GM18867 (cell line): ENCODE measurements around the gene LYST.
"Not testable (repeated sequence)": the region's sequence is repeated elsewhere in the genome, so short reads cannot be mapped to it uniquely, and the experiment has no call there.

Experiments
- ATAC-seq: cut with Tn5 transposase; IDR thresholded peaks from one replicate; pipeline ENCODE4 v1.9.1; 2021; ENCODE audit warnings: mild to moderate bottlenecking, moderate library complexity; ENCODE audit not compliant: unreplicated experiment

LYST gene, protein sequence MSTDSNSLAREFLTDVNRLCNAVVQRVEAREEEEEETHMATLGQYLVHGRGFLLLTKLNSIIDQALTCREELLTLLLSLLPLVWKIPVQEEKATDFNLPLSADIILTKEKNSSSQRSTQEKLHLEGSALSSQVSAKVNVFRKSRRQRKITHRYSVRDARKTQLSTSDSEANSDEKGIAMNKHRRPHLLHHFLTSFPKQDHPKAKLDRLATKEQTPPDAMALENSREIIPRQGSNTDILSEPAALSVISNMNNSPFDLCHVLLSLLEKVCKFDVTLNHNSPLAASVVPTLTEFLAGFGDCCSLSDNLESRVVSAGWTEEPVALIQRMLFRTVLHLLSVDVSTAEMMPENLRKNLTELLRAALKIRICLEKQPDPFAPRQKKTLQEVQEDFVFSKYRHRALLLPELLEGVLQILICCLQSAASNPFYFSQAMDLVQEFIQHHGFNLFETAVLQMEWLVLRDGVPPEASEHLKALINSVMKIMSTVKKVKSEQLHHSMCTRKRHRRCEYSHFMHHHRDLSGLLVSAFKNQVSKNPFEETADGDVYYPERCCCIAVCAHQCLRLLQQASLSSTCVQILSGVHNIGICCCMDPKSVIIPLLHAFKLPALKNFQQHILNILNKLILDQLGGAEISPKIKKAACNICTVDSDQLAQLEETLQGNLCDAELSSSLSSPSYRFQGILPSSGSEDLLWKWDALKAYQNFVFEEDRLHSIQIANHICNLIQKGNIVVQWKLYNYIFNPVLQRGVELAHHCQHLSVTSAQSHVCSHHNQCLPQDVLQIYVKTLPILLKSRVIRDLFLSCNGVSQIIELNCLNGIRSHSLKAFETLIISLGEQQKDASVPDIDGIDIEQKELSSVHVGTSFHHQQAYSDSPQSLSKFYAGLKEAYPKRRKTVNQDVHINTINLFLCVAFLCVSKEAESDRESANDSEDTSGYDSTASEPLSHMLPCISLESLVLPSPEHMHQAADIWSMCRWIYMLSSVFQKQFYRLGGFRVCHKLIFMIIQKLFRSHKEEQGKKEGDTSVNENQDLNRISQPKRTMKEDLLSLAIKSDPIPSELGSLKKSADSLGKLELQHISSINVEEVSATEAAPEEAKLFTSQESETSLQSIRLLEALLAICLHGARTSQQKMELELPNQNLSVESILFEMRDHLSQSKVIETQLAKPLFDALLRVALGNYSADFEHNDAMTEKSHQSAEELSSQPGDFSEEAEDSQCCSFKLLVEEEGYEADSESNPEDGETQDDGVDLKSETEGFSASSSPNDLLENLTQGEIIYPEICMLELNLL (N-terminal part only)

DNA sequence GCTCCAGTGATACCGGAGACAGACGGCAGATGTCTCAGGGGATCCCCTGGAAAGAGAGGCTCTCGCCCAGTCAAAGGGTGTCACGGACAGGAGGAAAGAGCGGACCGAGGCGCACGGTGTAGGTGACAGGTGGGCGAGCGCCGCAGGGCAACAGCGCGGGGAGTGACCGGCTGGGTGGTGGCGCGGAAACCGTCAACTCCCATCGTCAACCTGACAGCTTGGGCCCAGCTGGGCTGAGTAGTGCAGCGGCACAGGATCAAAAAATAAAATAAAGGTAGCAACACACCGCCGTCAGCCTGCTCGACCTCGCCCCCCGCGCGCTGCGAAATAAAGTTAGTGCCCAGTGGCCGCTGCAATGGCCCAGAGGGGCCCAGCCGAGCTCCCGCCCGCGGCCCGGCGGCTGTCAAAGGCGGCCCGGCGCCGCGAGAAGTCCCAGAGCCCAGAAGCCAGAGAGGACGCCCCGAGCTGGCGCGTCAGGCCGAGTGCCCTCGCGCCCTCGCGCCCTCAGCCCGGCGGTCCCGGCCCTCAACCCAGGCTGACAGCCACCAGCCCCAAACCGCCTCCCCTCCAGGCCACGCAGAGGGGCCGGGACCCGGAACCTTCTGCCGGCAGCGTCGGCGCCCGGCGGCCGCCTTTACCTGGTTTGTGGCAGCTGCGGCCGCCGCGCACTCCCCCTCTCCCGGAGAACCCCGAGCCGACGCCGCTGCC lies at the start of gene LYST:
LYST (minus strand) TSS at position 702 of the 708 bp plus-strand sequence. CDS start 36,489 bp downstream, outside the sequence.
- ATAC-seq: peak; percentile 58

DNA sequence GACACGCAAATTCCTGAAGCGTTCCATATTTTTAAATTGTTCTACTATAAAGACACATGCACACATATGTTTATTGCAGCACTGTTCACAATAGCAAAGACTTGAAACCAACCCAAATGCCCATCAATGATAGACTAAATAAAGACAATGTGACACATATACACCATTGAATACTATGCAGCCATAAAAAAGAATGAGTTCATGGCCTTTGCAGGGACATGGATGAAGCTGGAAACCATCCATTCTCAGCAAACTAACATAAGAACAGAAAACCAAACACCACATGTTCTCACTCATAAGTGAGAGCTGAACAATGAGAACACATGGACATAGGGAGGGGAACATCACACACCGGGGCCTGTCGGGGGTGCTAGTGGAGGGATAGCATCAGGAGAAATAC lies 48.8 kb upstream of the LYST start:
- ATAC-seq: not testable (repeated sequence)

DNA sequence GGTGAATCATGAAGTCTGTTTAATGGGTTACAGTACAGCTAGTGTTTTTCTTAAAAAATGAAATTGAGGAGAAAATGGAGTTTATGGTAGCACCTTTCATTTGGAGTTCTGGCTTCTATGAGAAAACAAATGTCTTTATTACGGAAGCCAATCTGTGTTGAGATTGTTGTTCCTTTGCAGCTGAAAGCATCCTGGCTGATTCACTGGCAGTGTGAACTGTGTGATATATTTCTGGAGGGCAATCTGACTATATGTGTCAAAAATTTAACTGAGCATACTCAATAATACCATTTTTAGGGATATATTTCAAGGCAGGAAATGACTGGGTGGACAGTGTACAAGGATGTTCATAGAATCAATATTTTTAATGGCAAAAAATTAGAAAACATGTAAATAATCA lies 46.6 kb upstream of the LYST start:
- no peak for ATAC-seq

DNA sequence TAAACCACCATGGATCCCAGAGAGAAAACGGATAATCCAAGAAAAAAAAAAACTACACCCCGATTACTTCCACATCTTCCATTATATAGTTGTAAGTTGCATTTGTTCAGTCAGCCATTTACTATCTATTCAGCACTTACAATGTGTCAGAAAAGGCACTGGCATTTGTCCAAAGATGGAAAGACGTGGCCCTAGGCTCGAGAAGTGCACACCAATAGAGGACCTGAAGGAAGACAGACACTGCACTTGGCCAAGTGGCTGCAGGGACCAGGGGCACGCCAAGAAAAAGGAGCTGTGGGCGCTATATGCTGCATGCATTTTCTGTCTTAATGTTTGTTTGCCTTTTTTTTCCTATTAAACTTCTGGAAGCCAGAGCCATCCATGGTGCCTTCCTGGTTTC lies 45.2 kb upstream of the LYST start:
- ATAC-seq: no peak

DNA sequence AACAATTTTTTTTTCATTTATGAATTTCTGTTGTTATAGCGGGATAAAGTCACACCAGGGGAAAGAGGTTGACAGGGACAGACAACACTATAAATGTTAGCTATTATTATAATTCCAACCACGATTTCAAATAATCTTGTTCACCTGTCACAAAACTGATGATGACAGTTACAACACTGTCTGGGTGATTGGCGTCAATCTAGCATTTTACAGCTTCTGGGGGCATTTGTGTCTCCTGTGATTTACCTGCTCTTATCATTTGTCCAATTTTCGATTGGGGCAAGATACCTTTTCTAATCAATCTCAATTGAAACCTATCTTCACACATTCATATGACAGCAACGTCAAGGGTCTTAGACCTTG lies 44.6 kb upstream of the LYST start:
- ATAC-seq: no peak

DNA sequence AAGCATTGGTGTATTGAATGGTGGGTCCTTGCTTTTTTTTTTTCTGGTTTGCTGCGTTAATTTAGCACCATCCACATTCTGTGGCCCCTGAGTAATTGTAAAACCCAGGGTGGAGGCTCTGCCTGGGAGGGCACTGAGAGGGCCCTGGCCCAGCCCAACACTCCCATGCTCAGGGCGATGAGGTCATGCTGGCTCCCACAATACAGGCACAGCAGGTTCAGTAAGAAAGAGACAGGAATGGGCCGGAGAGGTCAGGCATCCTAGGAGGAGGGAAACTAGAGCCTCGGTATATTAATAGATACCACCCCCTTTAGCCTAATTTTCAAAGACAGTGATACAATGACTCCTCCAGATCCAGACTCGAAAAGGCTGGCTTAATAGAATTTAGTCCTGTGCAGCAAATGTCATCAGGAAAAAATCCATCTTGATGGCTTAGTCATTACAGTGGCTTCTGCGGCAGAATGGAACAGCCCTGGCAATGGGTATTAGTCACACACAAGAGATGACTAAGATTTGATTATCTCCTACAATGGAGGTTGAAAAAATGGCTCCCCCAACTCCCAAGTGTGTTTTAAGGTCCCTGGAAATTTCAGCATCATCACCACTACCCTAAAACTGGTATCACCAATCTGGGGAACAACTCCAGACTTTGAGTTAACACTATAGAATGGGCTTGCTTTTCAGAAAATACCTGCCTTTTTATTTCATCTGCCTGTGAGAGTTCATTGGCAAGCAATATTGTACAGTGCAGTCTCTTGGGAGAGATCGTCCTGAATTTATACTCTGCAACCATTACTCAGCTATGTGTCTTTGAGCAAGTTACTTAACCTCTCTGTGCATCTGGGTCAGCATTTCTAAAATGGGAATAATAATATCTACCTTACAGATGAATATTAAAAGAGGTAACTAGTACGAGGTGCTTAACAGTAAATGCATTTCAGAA lies 43.9 kb upstream of the LYST start:
- no peak for ATAC-seq

DNA sequence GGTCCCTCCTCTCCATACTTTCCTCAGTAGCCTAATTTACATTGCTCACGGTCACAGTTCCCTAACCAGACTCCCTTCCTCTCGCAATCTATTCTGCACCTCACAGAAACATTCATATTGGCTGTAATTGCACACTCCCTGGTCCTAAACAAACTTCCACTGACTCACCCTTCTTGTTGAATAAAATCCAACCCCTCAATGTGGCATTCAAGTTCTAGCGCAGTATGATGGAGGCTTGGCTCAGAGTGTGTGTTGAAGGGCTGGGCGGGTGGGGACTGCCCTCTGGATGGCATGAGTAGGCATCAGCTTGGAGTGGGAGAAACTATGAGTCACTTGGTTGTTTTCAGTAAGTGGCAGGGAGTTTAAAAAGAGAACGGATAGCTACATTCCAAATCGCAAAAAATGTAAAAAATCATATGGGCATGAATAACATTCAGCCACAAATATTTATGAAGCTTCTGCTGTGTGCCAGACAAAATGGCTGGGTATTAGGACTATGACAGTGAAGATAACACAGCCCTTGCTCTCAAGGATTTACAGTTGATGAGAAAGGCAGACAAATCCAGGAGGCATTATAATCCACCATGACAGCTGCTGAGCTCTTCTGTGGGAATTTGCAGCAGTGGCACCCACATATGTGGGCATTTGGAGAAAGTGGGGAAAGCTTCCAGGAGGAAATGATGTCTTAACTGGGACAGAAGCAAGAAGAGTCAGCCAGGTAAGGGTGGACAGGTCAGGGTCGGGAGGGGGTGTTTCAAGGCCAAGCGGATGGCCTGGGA lies 42.2 kb upstream of the LYST start:
- ATAC-seq: no peak

DNA sequence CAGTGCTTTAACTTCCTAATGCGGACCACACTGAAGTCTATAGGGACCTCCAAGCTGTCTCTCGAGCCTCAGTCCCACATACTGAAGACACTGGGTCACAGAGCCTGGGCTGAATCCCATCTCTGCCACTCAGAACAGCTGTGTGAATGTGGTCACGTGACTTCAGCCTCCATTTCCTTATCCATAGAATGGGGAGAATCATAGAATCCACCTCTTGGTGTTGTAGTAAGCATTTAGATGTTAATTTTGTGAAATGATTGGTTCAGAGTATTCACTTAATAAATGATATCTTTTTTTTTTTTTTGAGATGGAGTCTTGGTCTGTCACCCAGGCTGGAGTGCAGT lies 41.2 kb upstream of the LYST start:
- no peak for ATAC-seq

DNA sequence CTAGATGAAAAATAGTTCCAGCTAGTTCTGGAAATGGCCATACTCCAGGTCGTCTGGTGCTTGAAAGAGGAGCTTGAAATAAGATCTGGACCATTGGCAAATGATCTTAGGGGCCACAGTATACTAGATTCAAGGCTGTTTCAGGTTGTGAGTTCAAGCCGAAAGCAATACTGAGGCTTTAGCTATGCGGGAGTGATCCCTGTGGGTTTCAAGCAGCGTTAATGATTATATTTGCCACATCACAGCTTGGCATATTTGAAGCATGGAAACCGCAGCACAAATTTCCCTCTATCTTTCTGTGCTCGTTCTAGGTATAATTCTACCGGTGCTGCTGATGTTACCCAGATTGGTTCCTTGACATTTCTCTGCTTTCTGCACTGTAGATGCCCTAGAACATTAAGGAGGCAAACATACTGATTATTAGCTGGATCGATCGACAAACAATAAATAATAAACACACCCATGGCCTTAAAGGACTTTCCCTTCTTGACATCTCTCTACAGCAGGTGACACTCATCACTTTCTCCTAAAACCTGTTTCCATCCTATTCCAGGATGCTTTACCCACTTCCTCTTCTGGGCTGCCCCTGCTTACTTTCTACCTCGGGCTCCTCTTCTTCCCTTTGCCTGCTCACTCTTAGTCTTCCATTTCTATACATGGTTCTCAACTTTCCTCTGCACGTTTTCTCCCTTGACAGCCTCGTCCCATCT lies 40.6 kb upstream of the LYST start:
- no peak for ATAC-seq

DNA sequence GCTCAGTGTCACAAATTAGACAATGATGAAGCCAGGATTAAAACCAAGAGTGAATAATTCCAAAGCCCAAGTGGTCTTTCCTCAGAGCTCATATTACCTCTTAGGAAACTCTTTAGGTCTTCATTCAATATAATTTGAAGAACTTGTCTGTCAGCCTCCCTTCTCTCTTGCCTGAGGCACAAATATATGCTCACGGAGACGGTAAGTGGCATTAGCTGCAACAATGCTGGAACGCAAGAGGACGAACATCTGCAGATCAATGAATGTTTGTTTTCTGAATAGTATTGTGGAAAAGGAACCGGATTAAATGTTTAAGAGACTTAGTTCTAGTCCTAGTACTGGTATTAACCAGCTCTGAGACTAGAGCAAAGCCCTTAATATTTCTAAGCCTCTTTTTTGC lies 39.7 kb upstream of the LYST start:
- no peak for ATAC-seq

DNA sequence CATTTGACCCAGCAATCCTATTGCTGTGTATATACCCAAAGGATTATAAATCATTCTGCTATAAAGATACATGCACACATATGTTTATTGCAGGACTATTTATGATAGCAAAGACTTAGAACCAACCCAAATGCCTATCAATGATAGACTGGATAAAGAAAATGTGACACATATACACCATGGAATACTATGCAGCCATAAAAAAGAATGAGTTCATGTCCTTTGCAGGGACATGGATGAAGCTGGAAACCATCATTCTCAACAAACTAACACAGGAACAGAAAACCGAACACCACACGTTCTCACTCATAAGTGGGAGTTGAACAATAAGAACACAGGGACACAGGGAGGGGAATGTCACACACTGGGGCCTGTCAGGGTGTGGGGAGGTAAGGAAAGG lies 37.1 kb upstream of the LYST start:
- ATAC-seq: not testable (repeated sequence)

DNA sequence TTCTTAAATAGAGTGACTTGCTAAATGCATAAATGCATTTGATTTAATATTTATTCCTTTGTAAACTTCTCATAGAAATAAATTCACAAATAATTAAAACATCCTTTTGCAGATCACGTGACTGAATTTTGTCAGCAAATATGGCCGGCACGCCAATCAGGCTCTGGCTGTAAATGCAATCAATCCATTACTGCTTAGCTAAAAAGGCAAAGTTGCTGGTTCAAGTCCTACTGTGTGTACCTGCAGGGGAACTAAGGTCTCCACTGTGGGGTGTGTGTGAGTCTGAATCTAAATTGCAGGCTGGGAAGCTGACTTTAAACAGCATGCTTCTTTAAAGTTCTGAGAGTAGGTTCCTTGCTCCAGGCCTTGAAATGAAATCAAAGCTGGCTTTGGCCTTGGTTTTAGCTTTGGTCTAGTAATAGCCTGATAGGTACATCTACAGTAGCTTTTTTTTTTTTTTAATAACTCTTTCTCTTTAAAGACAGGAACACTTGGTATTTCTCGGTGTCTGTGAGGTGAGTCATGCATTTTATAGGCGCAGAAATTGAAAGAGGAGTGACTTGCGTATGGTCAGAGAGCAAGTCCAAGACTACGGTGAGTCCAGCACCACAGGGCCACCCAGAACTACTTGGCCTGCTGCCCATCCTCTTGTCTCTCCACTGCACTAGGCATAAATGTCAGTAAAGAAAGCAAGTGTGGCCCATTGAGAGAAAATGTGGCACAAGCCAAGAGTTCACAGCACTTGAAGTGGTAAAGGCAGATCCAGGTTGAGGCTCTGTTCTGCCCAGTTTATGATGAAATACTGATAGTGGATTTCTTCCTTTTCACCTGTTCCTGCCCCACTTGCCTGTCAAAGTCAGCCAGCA lies 36.2 kb upstream of the LYST start:
- no peak for ATAC-seq

DNA sequence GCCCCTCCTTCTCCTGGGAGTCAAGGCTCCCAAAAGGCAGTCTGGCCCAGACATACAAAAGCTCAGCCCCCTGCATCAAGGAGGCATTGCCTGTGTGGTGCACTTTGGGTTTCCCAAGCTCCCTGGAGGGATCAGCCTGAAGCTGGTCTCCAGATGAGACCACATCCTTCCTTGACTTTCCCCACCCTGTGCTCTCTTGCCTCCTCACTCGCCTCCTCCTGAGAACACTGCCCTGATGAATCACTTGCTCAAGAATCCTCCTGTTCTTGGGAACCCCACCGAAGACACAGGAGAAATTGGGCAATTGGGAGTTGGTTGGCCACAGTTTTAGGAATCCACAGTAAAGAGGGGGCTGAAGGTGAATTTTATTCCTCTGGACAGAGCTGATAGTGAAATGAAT lies 34.8 kb upstream of the LYST start:
- no peak for ATAC-seq

DNA sequence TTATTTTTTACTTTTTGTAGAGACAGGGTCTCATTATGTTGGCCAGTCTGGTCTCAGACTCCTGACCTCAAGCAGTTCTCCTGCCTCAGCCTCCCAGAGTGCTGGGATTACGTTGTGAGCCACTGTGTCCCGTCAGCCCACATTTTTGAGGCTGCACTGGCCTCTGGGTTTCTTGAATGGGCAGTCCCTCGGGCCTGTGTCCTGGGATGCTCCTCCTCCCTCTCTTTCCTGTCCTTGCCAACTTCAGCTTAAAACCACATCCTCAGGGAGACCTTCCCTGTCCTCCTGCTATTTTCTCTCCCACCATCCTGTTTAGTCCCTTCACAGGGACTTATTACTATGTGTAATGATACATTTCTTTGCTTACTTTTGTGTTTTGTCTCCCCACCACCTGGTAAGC lies 31.4 kb upstream of the LYST start:
- ATAC-seq: no peak

DNA sequence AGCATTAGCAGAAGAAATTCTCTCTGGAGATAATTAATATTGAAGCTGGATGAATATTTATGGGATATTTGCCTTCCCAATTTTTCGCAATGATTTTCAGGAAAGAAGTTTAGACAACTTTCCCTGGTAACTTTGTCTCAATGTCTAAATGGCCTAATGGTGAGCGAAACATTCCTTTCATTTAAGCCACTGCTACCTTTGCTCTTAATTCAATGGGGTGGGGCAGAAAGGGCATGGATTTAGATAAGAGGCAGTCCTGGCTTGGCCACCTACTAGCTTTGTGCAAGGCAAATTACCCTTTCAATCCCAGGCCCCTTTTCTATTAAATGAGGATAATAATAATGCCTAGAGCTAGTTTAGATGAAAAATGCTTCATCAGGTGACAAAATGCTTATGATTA lies 27.1 kb upstream of the LYST start:
- ATAC-seq: no peak

DNA sequence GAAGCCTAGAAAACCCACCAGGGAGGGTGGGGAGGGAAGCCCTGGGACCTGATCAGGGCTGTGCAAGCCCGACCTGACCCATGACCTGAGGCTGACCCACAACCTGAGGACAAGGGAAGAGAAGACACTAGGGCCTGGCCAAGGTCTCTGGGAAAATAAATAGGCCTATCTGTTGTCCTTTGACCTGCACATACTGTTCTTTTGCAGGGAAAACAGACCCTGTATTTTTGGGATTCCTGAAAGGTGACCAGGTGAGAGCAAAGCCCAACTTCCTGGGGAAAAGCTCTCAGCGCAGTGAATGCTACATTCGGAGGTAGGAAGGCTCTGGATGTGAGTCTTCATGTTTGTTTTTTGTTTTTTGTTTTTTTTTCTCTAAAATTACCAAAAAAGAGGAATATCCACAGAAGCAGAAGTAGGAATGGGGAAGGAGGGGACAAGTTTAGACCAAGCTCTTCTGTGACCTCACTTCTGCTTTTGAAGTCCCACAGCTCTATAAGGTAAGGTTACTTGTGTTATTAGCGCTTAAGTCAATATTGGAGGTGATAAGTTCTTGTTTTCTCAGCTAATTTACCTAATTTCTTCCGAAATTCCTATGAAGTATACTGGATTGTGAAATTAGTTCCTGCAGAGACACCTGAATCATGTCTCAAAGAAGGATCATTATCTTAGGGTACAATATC lies 26.2 kb upstream of the LYST start:
- no peak for ATAC-seq

DNA sequence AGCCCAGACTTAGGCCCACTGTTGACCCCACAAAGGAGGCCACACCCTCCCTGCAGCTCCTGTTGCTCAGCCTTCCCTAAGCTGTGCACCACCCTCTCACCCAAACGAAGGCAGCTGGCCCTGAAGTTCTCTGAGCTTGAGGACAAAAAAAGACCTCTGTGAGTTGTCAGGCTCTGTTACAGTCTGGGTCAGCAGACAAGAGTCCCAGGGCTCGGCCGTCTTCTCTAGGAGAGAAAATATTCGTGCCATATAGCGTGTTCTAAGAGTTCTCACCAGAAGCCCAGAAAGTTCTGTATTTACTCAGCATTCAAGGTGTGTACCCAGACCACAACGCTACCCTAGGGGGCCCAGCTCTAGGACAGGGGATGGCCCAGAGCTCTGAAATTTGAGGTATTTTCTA lies 25.5 kb upstream of the LYST start:
- ATAC-seq: no peak
